ENCODE measurements around the gene MEDAG. TPM values are rescaled to one million over a fixed set of nuclear protein-coding genes. Genes with fewer than 3 reads are reported as not detected.

Gene MEDAG
- total and polyA plus RNA-seq, 2 donors (not counting 1 experiment from before 2014, with no cell fraction given): 0.12 TPM; not detected in 1

DNA sequence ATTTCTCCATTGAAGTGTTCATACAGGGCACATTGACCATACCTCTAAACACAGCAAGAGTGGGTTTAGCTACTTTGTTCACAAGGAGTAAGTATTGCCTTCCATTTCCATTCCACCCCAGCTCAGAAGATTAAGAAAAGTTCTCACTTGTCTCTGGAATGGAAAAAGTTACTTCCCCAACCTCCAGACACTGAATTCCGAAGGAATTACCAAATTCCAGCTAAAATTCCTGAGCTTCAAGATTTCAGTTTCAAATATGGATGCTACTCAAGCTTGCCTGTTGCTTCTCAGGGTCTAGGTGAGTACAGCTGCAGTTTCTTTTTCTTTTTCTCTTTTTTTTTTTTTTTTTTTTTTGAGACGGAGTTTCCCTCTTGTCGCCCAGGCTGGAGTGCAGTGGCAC lies 60.0 kb downstream of the MEDAG start:
- Histone ChIP-seq H3K4me3 (ENCODE audit: control extremely low read depth in 1 of 5, extremely low read depth in 1 of 5, insufficient read depth in 1 of 5, low read depth in 2 of 5, low read length in 4 of 5) (no peak overlapping the region), H4K20me1 (ENCODE audit: control insufficient read depth, insufficient read depth, low read length, poor library complexity, severe bottlenecking) (no peaks in the 10 kb centered on the region), H3K4me2 (replicated peaks; ENCODE audit: low read depth, low read length, poor library complexity, severe bottlenecking) (no peak overlapping the region), H3K9ac (ENCODE audit: low read length) (no peak overlapping the region), H3K9me3 (ENCODE audit: control extremely low read depth in 1 of 3, control insufficient read depth in 2 of 3, insufficient read depth in 1 of 3, low read length in 2 of 3) (no peaks in the 10 kb centered on the region), H3K27ac (ENCODE audit: low read length in 2 of 2) (no peak overlapping the region), H3K27me3 (replicated peaks in 1 of 4; ENCODE audit: control extremely low read depth in 1 of 4, control insufficient read depth in 3 of 4, insufficient read depth in 4 of 4, low read length in 3 of 4) (no peaks in the 10 kb centered on the region), H3K4me1 (ENCODE audit: control insufficient read depth in 2 of 2, insufficient read depth in 2 of 2, low read length in 2 of 2) (no peaks in the 10 kb centered on the region), H3K36me3 (replicated peaks in 1 of 2; ENCODE audit: control extremely low read depth in 1 of 2, control insufficient read depth in 1 of 2, extremely low read depth in 1 of 2, insufficient read depth in 2 of 2, low read length in 1 of 2) (no peaks in the 10 kb centered on the region), H3K79me2 (ENCODE audit: control insufficient read depth, insufficient read depth, low read length) (no peaks in the 10 kb centered on the region), H2AFZ (ENCODE audit: insufficient read depth, low read depth, low read length, poor library complexity, severe bottlenecking) (no peak overlapping the region)
- CTCF ChIA-PET: interaction anchor here (0.6 to 0.7 kb wide), 2 partner anchors 81 to 458 kb away, joined by 3 to 4 read pairs; no protein-coding TSS in a partner anchor
- Mint-ChIP-seq H3K27me3 (peaks cover 41% of the 10 kb centered on the region), H3K4me1 (no peaks in the 10 kb centered on the region), H3K27ac (no peak overlapping the region), H3K4me3 (no peak overlapping the region), H3K9me3 (ENCODE audit: insufficient read depth) (no peaks in the 10 kb centered on the region)
- 77% methylated on average over 3 of the region's 3 CpGs for WGBS (ENCODE audit: insufficient coverage)
- POLR2A ChIA-PET: no interaction called here
- intact Hi-C loops (cut with micrococcal nuclease): no loop called here
- no peak for ATAC-seq (ENCODE audit: low read depth)
- TF ChIP-seq, protein P1, sequence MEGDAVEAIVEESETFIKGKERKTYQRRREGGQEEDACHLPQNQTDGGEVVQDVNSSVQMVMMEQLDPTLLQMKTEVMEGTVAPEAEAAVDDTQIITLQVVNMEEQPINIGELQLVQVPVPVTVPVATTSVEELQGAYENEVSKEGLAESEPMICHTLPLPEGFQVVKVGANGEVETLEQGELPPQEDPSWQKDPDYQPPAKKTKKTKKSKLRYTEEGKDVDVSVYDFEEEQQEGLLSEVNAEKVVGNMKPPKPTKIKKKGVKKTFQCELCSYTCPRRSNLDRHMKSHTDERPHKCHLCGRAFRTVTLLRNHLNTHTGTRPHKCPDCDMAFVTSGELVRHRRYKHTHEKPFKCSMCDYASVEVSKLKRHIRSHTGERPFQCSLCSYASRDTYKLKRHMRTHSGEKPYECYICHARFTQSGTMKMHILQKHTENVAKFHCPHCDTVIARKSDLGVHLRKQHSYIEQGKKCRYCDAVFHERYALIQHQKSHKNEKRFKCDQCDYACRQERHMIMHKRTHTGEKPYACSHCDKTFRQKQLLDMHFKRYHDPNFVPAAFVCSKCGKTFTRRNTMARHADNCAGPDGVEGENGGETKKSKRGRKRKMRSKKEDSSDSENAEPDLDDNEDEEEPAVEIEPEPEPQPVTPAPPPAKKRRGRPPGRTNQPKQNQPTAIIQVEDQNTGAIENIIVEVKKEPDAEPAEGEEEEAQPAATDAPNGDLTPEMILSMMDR (IDR thresholded peaks at IDR 0.05): no peak
- TF ChIP-seq EZH2 (IDR thresholded peaks at IDR 0.05; ENCODE audit: borderline replicate concordance, insufficient read depth, low read depth, low read length, poor library complexity, severe bottlenecking): no peak
- DNase-seq: no peak

DNA sequence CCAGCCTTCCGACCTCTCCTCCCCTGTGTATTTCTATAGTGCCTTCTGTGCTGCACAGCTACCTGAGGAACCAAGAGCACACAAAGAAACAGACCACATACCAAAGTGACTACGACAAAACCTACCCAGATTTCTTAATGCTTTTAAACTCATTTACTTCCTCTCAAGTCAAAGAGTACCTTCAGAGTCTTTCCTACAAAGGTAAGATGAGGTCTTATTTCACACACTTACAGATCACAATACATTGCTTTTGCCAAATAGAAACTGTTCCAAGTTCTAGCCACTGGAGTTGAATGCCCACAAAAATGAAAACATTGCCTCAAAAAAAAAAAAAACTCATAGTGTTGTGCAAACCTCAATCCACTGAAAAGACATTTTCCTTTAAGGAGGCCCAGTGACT lies 62.8 kb downstream of the MEDAG start:
- Mint-ChIP-seq H3K27ac (no peak overlapping the region), H3K4me1 (no peaks in the 10 kb centered on the region), H3K9me3 (ENCODE audit: insufficient read depth) (no peaks in the 10 kb centered on the region), H3K4me3 (no peak overlapping the region), H3K27me3 (peaks cover 47% of the 10 kb centered on the region)
- Histone ChIP-seq H3K4me2 (replicated peaks; ENCODE audit: low read depth, low read length, poor library complexity, severe bottlenecking) (no peak overlapping the region), H3K9me3 (ENCODE audit: control extremely low read depth in 1 of 3, control insufficient read depth in 2 of 3, insufficient read depth in 1 of 3, low read length in 2 of 3) (no peaks in the 10 kb centered on the region), H4K20me1 (ENCODE audit: control insufficient read depth, insufficient read depth, low read length, poor library complexity, severe bottlenecking) (no peaks in the 10 kb centered on the region), H3K4me1 (ENCODE audit: control insufficient read depth in 2 of 2, insufficient read depth in 2 of 2, low read length in 2 of 2) (no peaks in the 10 kb centered on the region), H3K27ac (ENCODE audit: low read length in 2 of 2) (no peak overlapping the region), H3K79me2 (ENCODE audit: control insufficient read depth, insufficient read depth, low read length) (no peaks in the 10 kb centered on the region), H3K27me3 (replicated peaks in 1 of 4; ENCODE audit: control extremely low read depth in 1 of 4, control insufficient read depth in 3 of 4, insufficient read depth in 4 of 4, low read length in 3 of 4) (no peaks in the 10 kb centered on the region), H3K36me3 (replicated peaks in 1 of 2; ENCODE audit: control extremely low read depth in 1 of 2, control insufficient read depth in 1 of 2, extremely low read depth in 1 of 2, insufficient read depth in 2 of 2, low read length in 1 of 2) (no peaks in the 10 kb centered on the region), H2AFZ (ENCODE audit: insufficient read depth, low read depth, low read length, poor library complexity, severe bottlenecking) (no peak overlapping the region), H3K4me3 (ENCODE audit: control extremely low read depth in 1 of 5, extremely low read depth in 1 of 5, insufficient read depth in 1 of 5, low read depth in 2 of 5, low read length in 4 of 5) (no peak overlapping the region), H3K9ac (ENCODE audit: low read length) (no peak overlapping the region)
- TF ChIP-seq EZH2 (IDR thresholded peaks at IDR 0.05; ENCODE audit: borderline replicate concordance, insufficient read depth, low read depth, low read length, poor library complexity, severe bottlenecking): no peak
- TF ChIP-seq, protein P1 (IDR thresholded peaks at IDR 0.05): no peak
- DNase-seq (no peak), ATAC-seq (ENCODE audit: low read depth) (no peak)
- ChIA-PET POLR2A (no interaction called here), CTCF (no interaction called here)
- 81% methylated on average over 2 of the region's 2 CpGs for WGBS (ENCODE audit: insufficient coverage)
- intact Hi-C loops (cut with micrococcal nuclease): no loop called here
